OCI-LY3 (cell line): Measurements from ENCODE around the gene ABCF3.

Experiments
- H2AFZ ChIP-seq: fragments of 200-600, 300-600 bp; shearing (Covaris generic); 2 replicates; pipeline ENCODE4 v1.6.0; 2014; ENCODE audit warnings: antibody characterized with exemption, low read depth, low read length
- H3K27ac ChIP-seq: fragments of 200-600, 300-600 bp; sonication (generic); 2 replicates; pipeline ENCODE4 v1.5.1; 2014; ENCODE audit warnings: mild to moderate bottlenecking, low read length, moderate library complexity, mixed read lengths
- H3K27me3 ChIP-seq: fragments of 200-600, 300-600 bp; sonication (generic); 2 replicates; pipeline ENCODE4 v1.6.1; 2014; ENCODE audit warnings: low read depth, low read length, mixed read lengths
- H3K36me3 ChIP-seq: fragments of 200-600, 300-600 bp; sonication (generic); replicated peaks from 2 replicates; pipeline ENCODE3; 2014; ENCODE audit warnings: low read depth, low read length, mixed read lengths
- H3K4me1 ChIP-seq: fragments of 300-600, 200-600 bp; sonication (generic); 2 replicates; pipeline ENCODE4 v1.6.1; 2014; ENCODE audit warnings: low read length, mixed read lengths
- H3K4me2 ChIP-seq: fragments of 200-600, 300-600 bp; sonication (generic); 2 replicates; pipeline ENCODE4 v1.6.1; 2014; ENCODE audit warnings: low read length, mixed read lengths
- H3K4me3 ChIP-seq: fragments of 300-600, 200-600 bp; sonication (generic); 2 replicates; pipeline ENCODE4 v1.5.1; 2014; ENCODE audit warnings: antibody characterized with exemption, mild to moderate bottlenecking, low read length, moderate library complexity
- H3K79me2 ChIP-seq: fragments of 300-600, 200-600 bp; shearing (Covaris generic); 2 replicates; pipeline ENCODE4 v1.6.1; 2014; ENCODE audit warnings: mild to moderate bottlenecking, low read length, mixed read lengths
- H3K9ac ChIP-seq: fragments of 300-600, 200-600 bp; shearing (Covaris generic); 2 replicates; pipeline ENCODE4 v1.6.0; 2014; ENCODE audit warnings: mild to moderate bottlenecking, low read length, moderate library complexity
- H3K9me3 ChIP-seq: fragments of 200-600, 300-600 bp; shearing (Covaris generic); 2 replicates; pipeline ENCODE4 v1.6.1; 2014; ENCODE audit warnings: low read length, mixed read lengths; ENCODE audit not compliant: insufficient read depth
- H4K20me1 ChIP-seq: fragments of 200-600, 300-600 bp; sonication (generic); 2 replicates; pipeline ENCODE4 v1.6.1; 2016; ENCODE audit warnings: low read length, mixed read lengths; ENCODE audit not compliant: insufficient read depth
- CTCF ChIP-seq: fragments of 200-600, 300-600 bp; sonication (generic); IDR thresholded peaks from 2 replicates; pipeline ENCODE4 v1.5.1; 2014; ENCODE audit warnings: antibody characterized with exemption, low read length, low read depth
- EZH2phosphoT487 ChIP-seq: fragments of 200-600 bp; shearing (Covaris generic); IDR thresholded peaks from 2 replicates; pipeline ENCODE4 v1.6.1; 2018; ENCODE audit warnings: antibody characterized with exemption, mixed run types, low read depth

Gene ABCF3

GRCh38 chr3:184188080-184188479 lies 2.1 kb downstream of the ABCF3 start:
- H3K9me3 ChIP-seq = no peaks in the 10 kb centered on the region
- no peak overlapping the region for H3K27ac ChIP-seq
- H3K4me1 ChIP-seq = peaks cover 16% of the 10 kb centered on the region
- H3K79me2 ChIP-seq = peaks cover 31% of the 10 kb centered on the region
- no peak overlapping the region for H3K4me3 ChIP-seq
- no peak overlapping the region for H2AFZ ChIP-seq
- no peaks in the 10 kb centered on the region for H3K27me3 ChIP-seq
- TF ChIP-seq CTCF = no peak
- TF ChIP-seq EZH2phosphoT487 = no peak
- peaks cover 49% of the 10 kb centered on the region for H3K36me3 ChIP-seq
- H3K9ac ChIP-seq = no peak overlapping the region
- no peak overlapping the region for H3K4me2 ChIP-seq
- peaks cover 9% of the 10 kb centered on the region for H4K20me1 ChIP-seq

- peaks cover 31% of the 10 kb centered on the region for H3K79me2 ChIP-seq
- H3K9ac ChIP-seq = no peak overlapping the region
- H3K4me3 ChIP-seq = no peak overlapping the region
- H3K27me3 ChIP-seq = no peaks in the 10 kb centered on the region
- no peak overlapping the region for H3K27ac ChIP-seq
- H3K9me3 ChIP-seq = no peaks in the 10 kb centered on the region
- TF ChIP-seq EZH2phosphoT487 (no peak), CTCF (no peak)
- H3K4me2 ChIP-seq = no peak overlapping the region
- peaks cover 54% of the 10 kb centered on the region for H3K36me3 ChIP-seq
- H2AFZ ChIP-seq = no peak overlapping the region
- H3K4me1 ChIP-seq = peaks cover 16% of the 10 kb centered on the region
- H4K20me1 ChIP-seq = peaks cover 9% of the 10 kb centered on the region
Measured at GRCh38 chr3:184189421-184189820, 3.4 kb downstream of the ABCF3 start.

DNA sequence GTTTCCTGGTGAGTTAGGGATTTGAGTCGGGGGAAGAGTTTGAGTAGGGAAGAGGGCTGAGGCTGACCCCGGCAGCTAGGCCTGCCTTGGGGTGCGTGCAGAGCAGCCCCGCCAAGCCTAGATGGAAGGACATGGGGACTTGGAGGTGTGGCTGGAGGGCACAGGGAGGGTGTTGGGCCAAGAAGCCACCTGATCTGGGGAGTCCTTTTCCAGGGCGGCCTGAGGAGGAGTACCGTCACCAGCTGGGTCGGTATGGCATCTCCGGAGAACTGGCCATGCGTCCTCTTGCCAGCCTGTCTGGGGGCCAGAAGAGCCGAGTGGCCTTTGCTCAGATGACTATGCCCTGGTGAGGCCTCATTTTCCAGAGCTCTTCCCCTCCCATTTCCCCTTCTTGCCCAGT lies 6.9 kb downstream of the ABCF3 start:
- Histone ChIP-seq H4K20me1 (no peaks in the 10 kb centered on the region), H3K4me2 (no peak overlapping the region), H3K36me3 (peaks cover 60% of the 10 kb centered on the region)

DNA sequence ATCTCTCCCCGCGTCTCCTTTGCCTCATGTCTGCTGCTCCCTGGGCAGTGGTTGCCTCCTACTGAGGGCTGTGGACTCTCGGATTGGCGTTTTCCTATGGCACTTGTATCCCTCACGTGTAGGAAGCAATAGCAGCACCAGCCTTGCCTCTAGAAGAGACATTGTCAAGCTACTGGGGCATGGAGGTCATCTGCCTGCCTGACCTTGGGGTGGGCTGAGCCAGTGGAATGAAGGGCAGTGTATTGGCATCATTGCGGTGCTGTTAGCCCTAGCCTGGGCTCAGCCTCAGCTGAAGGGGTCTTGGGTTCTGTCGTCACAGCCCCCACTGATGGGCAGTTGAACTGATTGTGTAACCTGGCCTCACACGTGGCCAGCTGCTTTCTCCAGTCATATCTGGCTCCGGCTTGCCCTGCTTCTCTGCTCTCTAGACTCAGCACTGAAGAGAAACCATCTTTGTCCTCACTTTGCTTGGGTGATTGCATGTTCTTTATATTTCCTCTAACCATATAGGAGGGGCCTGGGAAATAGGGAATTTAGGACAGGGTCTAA lies 8.1 kb downstream of the ABCF3 start:
- TF ChIP-seq EZH2phosphoT487 (no peak), CTCF (no peak)
- no peak overlapping the region for H3K4me2 ChIP-seq
- no peaks in the 10 kb centered on the region for H3K4me1 ChIP-seq
- H3K27ac ChIP-seq = no peak overlapping the region
- no peaks in the 10 kb centered on the region for H4K20me1 ChIP-seq
- H3K9ac ChIP-seq = no peak overlapping the region
- H3K9me3 ChIP-seq = no peaks in the 10 kb centered on the region
- no peak overlapping the region for H2AFZ ChIP-seq
- no peak overlapping the region for H3K4me3 ChIP-seq
- H3K79me2 ChIP-seq = peaks cover 2% of the 10 kb centered on the region; the same call in 1 of the 2 replicates
- no peaks in the 10 kb centered on the region for H3K27me3 ChIP-seq
- H3K36me3 ChIP-seq = peaks cover 51% of the 10 kb centered on the region

More for the DNA sequence above, 6.9 kb downstream of the ABCF3 start:
- H3K79me2 ChIP-seq = peaks cover 13% of the 10 kb centered on the region
- no peaks in the 10 kb centered on the region for H3K27me3 ChIP-seq
- H2AFZ ChIP-seq = no peak overlapping the region
- no peak overlapping the region for H3K4me3 ChIP-seq
- TF ChIP-seq EZH2phosphoT487 = no peak
- no peak for TF ChIP-seq CTCF
- no peak overlapping the region for H3K9ac ChIP-seq
- no peaks in the 10 kb centered on the region for H3K4me1 ChIP-seq
- H3K27ac ChIP-seq = no peak overlapping the region
- H3K9me3 ChIP-seq = no peaks in the 10 kb centered on the region
